Kidney epithelial cell (primary cell): ENCODE data around the gene CORO2A. TPM values are rescaled to one million over a fixed set of nuclear protein-coding genes. Genes with fewer than 3 reads are reported as not detected.
A peak's percentile ranks its signal among the peaks of the same experiment; 100 is the strongest.
"Not testable (repeated sequence)": the region's sequence is repeated elsewhere in the genome, so short reads cannot be mapped to it uniquely, and the experiment has no call there.

Experiments used
- DNase-seq: peaks from one replicate; pipeline ENCODE4 v3.0.0-alpha.2; 2010; ENCODE audit warnings: low read depth
- H3K27me3 ChIP-seq: 2 replicates; pipeline ENCODE4 v1.6.0; 2011; ENCODE audit warnings: low read length; ENCODE audit not compliant: control insufficient read depth, insufficient read depth
- H3K36me3 ChIP-seq: 2 replicates; pipeline ENCODE4 v1.5.1; 2011; ENCODE audit warnings: low read length; ENCODE audit not compliant: control insufficient read depth, insufficient read depth
- H3K4me3 ChIP-seq: 2 replicates; pipeline ENCODE4 v1.5.1; 2011; ENCODE audit warnings: low read depth, mild to moderate bottlenecking, control low read depth, low read length
- total RNA-seq: library from RNA; depleted of rRNA; stranded (reverse); fragments of >200 nt; gene quantifications from 2 replicates; pipeline ENCODE4 v1.2.3, GENCODE V29; 2015
- TF ChIP-seq, protein P1 (sequence below): IDR thresholded peaks from 2 replicates; pipeline ENCODE4 v1.5.1; 2011; ENCODE audit warnings: mild to moderate bottlenecking, moderate library complexity, low read length, control low read depth, inconsistent platforms; ENCODE audit not compliant: insufficient read depth, poor library complexity, severe bottlenecking

CORO2A gene
- total RNA-seq, 1 donor from 2014 or later = 7.8 TPM

GRCh38 chr9:98092613-98092931 lies 99.9 kb downstream of the CORO2A start:
- Histone ChIP-seq H3K36me3 (no peaks in the 10 kb centered on the region), H3K4me3 (no peak overlapping the region), H3K27me3 (no peaks in the 10 kb centered on the region)
- DNase-seq = no peak
- TF ChIP-seq, protein P1, sequence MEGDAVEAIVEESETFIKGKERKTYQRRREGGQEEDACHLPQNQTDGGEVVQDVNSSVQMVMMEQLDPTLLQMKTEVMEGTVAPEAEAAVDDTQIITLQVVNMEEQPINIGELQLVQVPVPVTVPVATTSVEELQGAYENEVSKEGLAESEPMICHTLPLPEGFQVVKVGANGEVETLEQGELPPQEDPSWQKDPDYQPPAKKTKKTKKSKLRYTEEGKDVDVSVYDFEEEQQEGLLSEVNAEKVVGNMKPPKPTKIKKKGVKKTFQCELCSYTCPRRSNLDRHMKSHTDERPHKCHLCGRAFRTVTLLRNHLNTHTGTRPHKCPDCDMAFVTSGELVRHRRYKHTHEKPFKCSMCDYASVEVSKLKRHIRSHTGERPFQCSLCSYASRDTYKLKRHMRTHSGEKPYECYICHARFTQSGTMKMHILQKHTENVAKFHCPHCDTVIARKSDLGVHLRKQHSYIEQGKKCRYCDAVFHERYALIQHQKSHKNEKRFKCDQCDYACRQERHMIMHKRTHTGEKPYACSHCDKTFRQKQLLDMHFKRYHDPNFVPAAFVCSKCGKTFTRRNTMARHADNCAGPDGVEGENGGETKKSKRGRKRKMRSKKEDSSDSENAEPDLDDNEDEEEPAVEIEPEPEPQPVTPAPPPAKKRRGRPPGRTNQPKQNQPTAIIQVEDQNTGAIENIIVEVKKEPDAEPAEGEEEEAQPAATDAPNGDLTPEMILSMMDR = no peak

DNA sequence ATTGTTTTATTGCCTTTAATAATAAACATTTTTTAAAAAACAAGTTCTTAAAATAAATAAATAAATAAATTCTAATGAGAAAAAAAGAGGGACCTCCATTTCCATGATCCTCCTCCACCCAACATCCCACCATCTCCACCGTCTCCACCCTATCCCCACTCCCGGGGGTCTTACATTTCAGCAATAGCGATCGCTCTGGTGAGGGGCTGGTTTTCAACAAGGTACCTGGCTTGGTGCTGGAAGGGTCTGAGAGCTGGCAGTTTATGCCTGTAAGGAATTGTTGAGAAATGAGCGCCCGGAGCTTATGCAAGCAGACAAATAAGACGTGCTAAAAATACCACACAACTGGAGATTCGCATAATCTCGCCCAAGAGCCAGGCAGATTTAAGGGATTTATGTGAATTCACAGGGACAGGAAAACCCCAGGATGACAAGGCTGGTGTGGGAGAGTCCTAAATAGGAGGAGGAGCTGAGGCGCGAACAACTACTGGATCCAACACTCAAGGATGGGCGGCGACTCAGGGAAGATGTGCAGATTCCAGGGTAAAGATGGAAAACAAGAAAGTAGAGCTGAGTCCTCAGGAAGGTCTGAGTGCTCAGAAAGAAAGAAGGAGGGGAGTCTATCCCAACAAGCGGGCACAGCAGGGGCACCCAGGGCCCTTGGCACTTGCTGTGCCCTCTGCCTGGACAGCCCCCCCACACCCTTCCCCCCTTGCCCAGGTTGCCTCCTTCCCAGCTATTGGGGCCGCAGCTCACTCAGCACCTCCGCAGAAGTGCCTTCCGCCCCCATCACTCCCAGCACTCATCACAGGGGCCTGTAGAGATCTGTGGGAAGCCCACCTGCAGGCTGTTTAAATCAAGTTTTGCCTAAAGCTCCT lies 100.5 kb downstream of the CORO2A start:
- H3K36me3 ChIP-seq = no peaks in the 10 kb centered on the region
- no peaks in the 10 kb centered on the region for H3K27me3 ChIP-seq
- TF ChIP-seq, protein P1 = no peak
- H3K4me3 ChIP-seq = no peak overlapping the region
- DNase-seq = no peak

- not testable (repeated sequence) for H3K4me3 ChIP-seq, H3K36me3 ChIP-seq, DNase-seq, H3K27me3 ChIP-seq
Observed at GRCh38 chr9:98090674-98091073, 101.8 kb downstream of the CORO2A start.

- no peaks in the 10 kb centered on the region for H3K27me3 ChIP-seq
- peak overlapping the region; percentile 26 for H3K4me3 ChIP-seq
- no peak for DNase-seq
- H3K36me3 ChIP-seq = no peaks in the 10 kb centered on the region
- TF ChIP-seq, protein P1 = no peak
Observed at GRCh38 chr9:98087420-98088354, 104.8 kb downstream of the CORO2A start.

GRCh38 chr9:98086461-98086860 lies 106.0 kb downstream of the CORO2A start:
- DNase-seq = no peak
- Histone ChIP-seq H3K27me3 (no peaks in the 10 kb centered on the region), H3K4me3 (no peak overlapping the region), H3K36me3 (no peaks in the 10 kb centered on the region)
- TF ChIP-seq, protein P1 = no peak

- Histone ChIP-seq H3K27me3 (no peaks in the 10 kb centered on the region), H3K36me3 (no peaks in the 10 kb centered on the region), H3K4me3 (no peak overlapping the region)
- TF ChIP-seq, protein P1 = no peak
- no peak for DNase-seq
Observed at GRCh38 chr9:98085944-98086343, 106.5 kb downstream of the CORO2A start.
